A673 (cell line): ENCODE results near the gene NIM1K. TPM values are rescaled to one million over a fixed set of nuclear protein-coding genes. Genes with fewer than 3 reads are reported as not detected.
"Not testable (repeated sequence)": the region's sequence is repeated elsewhere in the genome, so short reads cannot be mapped to it uniquely, and the experiment has no call there.

ENCODE experiments used
- BruUV-seq: library from RNA; stranded (reverse); fragments of 400-500 nt; replicated peaks from 2 replicates; lab custom pipeline; 2021; lab: Mats Ljungman, UMichigan
- CTCF ChIA-PET: fragments of 300-600 bp; sonication (Branson Sonifier 250); formaldehyde crosslinking; loops from one replicate; lab custom pipeline; 2022; ENCODE audit warnings: antibody characterized with exemption; lab: Charles Lee
- POLR2A ChIA-PET: fragments of 300-600 bp; sonication (Branson Sonifier 250); formaldehyde crosslinking; loops from one replicate; lab custom pipeline; 2022; ENCODE audit warnings: antibody characterized with exemption; ENCODE audit not compliant: low non-redundant PET; lab: Charles Lee
- DNase-seq: peaks from one replicate; pipeline ENCODE4 v3.0.0-alpha.2; 2015; ENCODE audit warnings: low spot score
- H3K27ac ChIP-seq: fragments of 200-600 bp; sonication (generic); 2 replicates; pipeline ENCODE4 v1.5.1; 2016; ENCODE audit warnings: mixed run types, low read depth, mild to moderate bottlenecking, mixed read lengths, antibody characterized with exemption, low read length; ENCODE audit not compliant: poor library complexity, severe bottlenecking
- H3K27me3 ChIP-seq: fragments of 200-600 bp; sonication (generic); replicated peaks from 2 replicates; pipeline ENCODE4 v1.6.1; 2017; ENCODE audit warnings: mixed run types, low read depth, mild to moderate bottlenecking, mixed read lengths, antibody characterized with exemption, low read length; ENCODE audit not compliant: insufficient read depth, poor library complexity
- H3K36me3 ChIP-seq: fragments of 200-600 bp; sonication (generic); 2 replicates; pipeline ENCODE4 v1.6.1; 2016; ENCODE audit warnings: mixed run types, mild to moderate bottlenecking, mixed read lengths, antibody characterized with exemption, low read length; ENCODE audit not compliant: insufficient read depth, poor library complexity, severe bottlenecking
- H3K4me1 ChIP-seq: fragments of 200-600 bp; sonication (generic); 2 replicates; pipeline ENCODE4 v1.6.1; 2017; ENCODE audit warnings: mixed run types, mild to moderate bottlenecking, mixed read lengths, antibody characterized with exemption, low read length; ENCODE audit not compliant: insufficient read depth, poor library complexity, severe bottlenecking
- H3K4me3 ChIP-seq: fragments of 200-600 bp; sonication (generic); 2 replicates; pipeline ENCODE4 v1.5.1; 2016; ENCODE audit warnings: low read depth, mixed run types, mild to moderate bottlenecking, mixed read lengths, low read length; ENCODE audit not compliant: poor library complexity, severe bottlenecking
- H3K9me3 ChIP-seq: fragments of 200-600 bp; sonication (generic); 2 replicates; pipeline ENCODE4 v1.6.1; 2016; ENCODE audit warnings: mixed run types, low read depth, mild to moderate bottlenecking, mixed read lengths, antibody characterized with exemption, low read length; ENCODE audit not compliant: poor library complexity, severe bottlenecking
- CTCF ChIP-seq: fragments of 300-800, 200-600 bp; sonication (generic); conservative IDR thresholded peaks from 2 replicates; pipeline ENCODE4 v1.5.1; 2017; ENCODE audit warnings: low read depth, mild to moderate bottlenecking, antibody characterized with exemption, low read length, moderate library complexity, mixed read lengths
- EZH2 ChIP-seq: fragments of 200-600 bp; sonication (generic); IDR thresholded peaks from 2 replicates; pipeline ENCODE4 v1.6.1; 2017; ENCODE audit warnings: borderline replicate concordance, low read depth, mild to moderate bottlenecking, mixed read lengths, antibody characterized with exemption, low read length; ENCODE audit not compliant: poor library complexity, severe bottlenecking
- intact Hi-C: fragments of 100-400 bp; cut with micrococcal nuclease; formaldehyde crosslinking; loops from one replicate; pipeline ENCODE4 v1.10.0; 2022; ENCODE audit not compliant: unreplicated experiment
- total RNA-seq: library from RNA; stranded (reverse); gene quantifications from 2 replicates; pipeline ENCODE4 v1.2.3, GENCODE V29; 2021

NIM1K gene
- total RNA-seq, 1 experiment from 2014 or later: 0.41 TPM

- H3K4me1 ChIP-seq: no peaks in the 10 kb centered on the region
- no peaks in the 10 kb centered on the region for H3K36me3 ChIP-seq
- intact Hi-C loops: no loop called here
- no TSS peak for BruUV-seq
- H3K9me3 ChIP-seq: no peaks in the 10 kb centered on the region
- no peak overlapping the region for H3K4me3 ChIP-seq
- no peak overlapping the region for H3K27ac ChIP-seq
- ChIA-PET CTCF (no interaction called here), POLR2A (no interaction called here)
- no peak for DNase-seq
- TF ChIP-seq CTCF (no peak), EZH2 (no peak)
- H3K27me3 ChIP-seq: no peaks in the 10 kb centered on the region
Observed at GRCh38 chr5:43255704-43256103, 63.7 kb downstream of the NIM1K start.

GRCh38 chr5:43256261-43256966 is 64.4 kb downstream of the NIM1K start:
- Histone ChIP-seq H3K27ac (no peak overlapping the region), H3K4me1 (no peaks in the 10 kb centered on the region), H3K4me3 (no peak overlapping the region), H3K27me3 (no peaks in the 10 kb centered on the region), H3K9me3 (no peaks in the 10 kb centered on the region), H3K36me3 (no peaks in the 10 kb centered on the region)
- CTCF ChIA-PET: no interaction called here
- DNase-seq: no peak
- intact Hi-C loops: no loop called here
- TF ChIP-seq CTCF: no peak
- no TSS peak for BruUV-seq
- POLR2A ChIA-PET: no interaction called here

GRCh38 chr5:43258116-43258515 is 66.1 kb downstream of the NIM1K start:
- intact Hi-C loops: no loop called here
- TF ChIP-seq CTCF: no peak
- no peaks in the 10 kb centered on the region for H3K9me3 ChIP-seq
- CTCF ChIA-PET: no interaction called here
- H3K36me3 ChIP-seq: no peaks in the 10 kb centered on the region
- no peaks in the 10 kb centered on the region for H3K4me1 ChIP-seq
- DNase-seq: no peak
- no peaks in the 10 kb centered on the region for H3K27me3 ChIP-seq
- H3K4me3 ChIP-seq: no peak overlapping the region
- no TSS peak for BruUV-seq
- POLR2A ChIA-PET: no interaction called here
- no peak overlapping the region for H3K27ac ChIP-seq

- H3K27ac ChIP-seq, H3K4me1 ChIP-seq, POLR2A ChIA-PET, H3K36me3 ChIP-seq, BruUV-seq, intact Hi-C loops, H3K9me3 ChIP-seq, CTCF ChIA-PET, DNase-seq, H3K27me3 ChIP-seq, H3K4me3 ChIP-seq: not testable (repeated sequence)
Observed at GRCh38 chr5:43262269-43262668, 70.2 kb downstream of the NIM1K start.
